GM12865 (cell line): ENCODE results near the gene LMX1B.

Experiments
- DNase-seq: peaks from one replicate; pipeline ENCODE4 v3.0.0; 2010; ENCODE audit warnings: low read depth
- H3K4me3 ChIP-seq: 2 replicates; pipeline ENCODE4 v1.5.1; 2011; ENCODE audit warnings: mild to moderate bottlenecking, low read depth, low read length, control low read depth
- TF ChIP-seq, protein P1 (sequence below): IDR thresholded peaks from 2 replicates; pipeline ENCODE4 v1.5.1; 2011; ENCODE audit warnings: low read length, control low read depth, low read depth, inconsistent platforms; ENCODE audit not compliant: insufficient read depth; ENCODE audit errors: missing control alignments

LMX1B gene

DNA sequence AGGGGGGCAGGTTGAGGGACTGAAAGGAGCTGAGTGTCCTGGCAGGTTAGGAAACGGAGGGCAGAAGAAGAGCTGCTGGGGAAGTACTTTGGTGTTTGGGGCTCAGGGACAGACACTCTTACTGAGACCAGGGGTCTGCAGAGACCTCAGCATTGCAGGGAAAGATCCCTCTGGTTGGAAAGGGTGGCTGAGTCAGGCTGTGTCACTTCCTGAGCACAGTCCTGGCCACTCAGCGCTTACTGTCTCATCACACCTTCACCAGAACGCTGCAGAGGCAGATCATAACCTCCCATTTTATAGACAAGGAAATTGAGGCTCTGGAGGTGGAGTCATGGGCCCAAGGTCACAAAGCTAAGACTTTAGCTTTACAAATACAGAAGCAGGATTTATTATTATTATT lies 54.3 kb downstream of the LMX1B start:
- TF ChIP-seq, protein P1, sequence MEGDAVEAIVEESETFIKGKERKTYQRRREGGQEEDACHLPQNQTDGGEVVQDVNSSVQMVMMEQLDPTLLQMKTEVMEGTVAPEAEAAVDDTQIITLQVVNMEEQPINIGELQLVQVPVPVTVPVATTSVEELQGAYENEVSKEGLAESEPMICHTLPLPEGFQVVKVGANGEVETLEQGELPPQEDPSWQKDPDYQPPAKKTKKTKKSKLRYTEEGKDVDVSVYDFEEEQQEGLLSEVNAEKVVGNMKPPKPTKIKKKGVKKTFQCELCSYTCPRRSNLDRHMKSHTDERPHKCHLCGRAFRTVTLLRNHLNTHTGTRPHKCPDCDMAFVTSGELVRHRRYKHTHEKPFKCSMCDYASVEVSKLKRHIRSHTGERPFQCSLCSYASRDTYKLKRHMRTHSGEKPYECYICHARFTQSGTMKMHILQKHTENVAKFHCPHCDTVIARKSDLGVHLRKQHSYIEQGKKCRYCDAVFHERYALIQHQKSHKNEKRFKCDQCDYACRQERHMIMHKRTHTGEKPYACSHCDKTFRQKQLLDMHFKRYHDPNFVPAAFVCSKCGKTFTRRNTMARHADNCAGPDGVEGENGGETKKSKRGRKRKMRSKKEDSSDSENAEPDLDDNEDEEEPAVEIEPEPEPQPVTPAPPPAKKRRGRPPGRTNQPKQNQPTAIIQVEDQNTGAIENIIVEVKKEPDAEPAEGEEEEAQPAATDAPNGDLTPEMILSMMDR: no peak
- no peak for DNase-seq
- H3K4me3 ChIP-seq: no peak overlapping the region

DNA sequence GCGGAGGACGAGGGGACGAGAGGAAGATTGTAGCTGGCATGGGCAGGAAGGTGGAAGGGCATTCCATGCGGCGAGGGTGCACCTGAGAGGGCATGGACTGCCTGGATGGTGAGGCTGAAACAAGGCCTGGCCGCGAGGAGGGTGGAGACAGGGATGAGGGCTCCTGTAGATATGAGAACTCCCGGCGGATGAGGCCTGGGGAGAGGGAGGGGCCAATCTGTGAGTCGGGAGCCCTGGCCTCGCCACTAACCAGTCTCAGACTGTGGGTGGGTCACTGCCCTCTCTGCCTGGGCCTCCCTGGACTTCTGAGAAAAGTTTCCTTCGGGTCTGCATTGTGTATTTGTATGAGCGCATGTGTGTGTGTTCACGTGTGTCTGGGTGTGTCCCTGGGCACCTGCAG lies 55.4 kb downstream of the LMX1B start:
- H3K4me3 ChIP-seq: no peak overlapping the region
- DNase-seq: no peak
- TF ChIP-seq, protein P1: no peak

DNA sequence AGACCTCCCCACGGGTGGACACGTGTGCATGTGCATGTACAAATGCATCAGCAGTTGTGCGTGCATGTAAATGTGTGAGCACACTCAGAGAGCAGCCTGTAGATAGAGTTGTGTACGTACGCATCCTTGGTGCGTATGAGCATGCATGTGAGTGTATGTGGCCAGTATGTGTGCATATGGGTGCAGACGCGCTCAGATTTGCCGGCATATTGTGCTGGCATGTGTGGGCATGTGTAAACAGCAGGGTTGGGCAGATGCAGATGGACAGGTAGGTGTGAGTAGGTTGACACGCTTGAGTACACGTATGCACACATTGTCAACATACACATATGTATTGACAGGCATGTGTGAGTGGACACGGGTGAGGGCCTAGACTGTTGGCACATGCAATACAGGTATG lies 56.5 kb downstream of the LMX1B start:
- TF ChIP-seq, protein P1: no peak
- no peak for DNase-seq
- H3K4me3 ChIP-seq: no peak overlapping the region

DNA sequence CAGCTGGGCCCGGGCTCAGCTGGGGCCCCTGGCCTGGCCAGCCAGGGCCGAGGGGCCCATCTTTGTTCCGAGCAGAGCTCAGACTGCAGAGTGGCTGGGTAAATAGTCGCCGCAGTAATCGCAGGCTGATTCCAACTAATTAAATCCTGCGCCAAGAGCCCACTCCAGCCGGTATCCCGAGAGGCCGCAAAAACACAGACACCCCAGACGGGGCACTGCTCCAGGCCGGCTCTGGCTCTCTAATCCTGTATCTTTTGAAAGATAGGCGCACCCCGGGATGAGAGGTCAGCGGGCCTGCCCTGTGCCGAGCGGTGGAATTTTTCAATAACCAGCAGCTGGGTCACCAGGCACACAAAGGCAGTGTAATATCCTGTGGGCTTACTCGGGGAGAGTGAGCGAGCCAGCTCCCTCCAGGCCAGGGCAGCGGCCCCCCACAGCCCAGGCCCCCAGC lies 57.7 kb downstream of the LMX1B start:
- no peak overlapping the region for H3K4me3 ChIP-seq
- TF ChIP-seq, protein P1: no peak
- no peak for DNase-seq

DNA sequence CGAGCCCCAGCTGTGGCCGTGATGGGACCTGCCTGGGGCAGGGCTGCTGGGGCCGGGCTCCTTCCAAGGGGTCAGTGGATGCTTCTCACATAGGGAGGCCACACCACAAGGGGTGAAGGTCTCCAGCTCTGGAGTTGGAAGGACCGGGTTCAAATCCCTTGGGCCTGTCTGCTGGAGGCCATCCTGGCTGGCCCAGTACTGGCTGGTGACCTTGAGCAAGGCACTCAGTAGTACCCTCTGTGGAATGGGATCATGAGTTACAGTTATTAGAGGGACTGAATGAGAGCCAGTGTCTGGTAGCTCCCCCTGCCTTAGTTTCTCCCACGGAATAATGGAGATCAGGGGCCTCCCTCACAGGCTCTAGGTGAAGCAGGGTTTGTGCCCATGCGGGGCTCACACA lies 58.3 kb downstream of the LMX1B start:
- no peak overlapping the region for H3K4me3 ChIP-seq
- TF ChIP-seq, protein P1: no peak
- DNase-seq: no peak

DNA sequence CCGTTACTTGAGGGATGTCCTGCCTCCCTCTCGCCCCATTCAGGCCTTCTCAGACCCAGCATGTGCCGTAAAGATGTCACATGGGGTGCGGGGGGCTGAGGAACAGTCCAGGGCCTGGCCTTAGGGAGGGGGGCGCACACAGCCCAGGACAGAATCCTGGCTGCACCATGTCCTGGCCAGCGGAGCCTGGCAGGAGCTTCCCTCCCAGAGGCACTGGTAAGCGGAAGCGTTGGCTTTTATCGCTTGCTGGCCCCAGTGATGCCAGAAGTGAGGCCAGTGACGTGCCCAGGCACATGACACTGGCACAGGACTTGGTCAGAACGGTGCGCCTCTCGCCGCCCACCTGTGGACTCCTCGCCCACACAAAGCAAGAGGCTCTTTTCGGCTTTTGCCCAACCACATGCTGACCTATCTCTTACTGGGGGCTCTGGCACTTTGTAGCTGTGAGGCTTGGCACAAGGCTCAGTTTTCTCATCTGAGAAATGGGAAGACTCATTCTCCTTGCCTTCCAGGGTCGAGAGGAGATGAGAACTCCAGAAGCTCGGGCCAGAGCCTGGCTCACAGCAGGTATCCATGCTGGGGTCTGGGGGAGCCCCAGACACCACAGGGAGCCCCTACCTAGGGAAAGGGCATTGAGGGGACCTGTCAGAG lies 59.0 kb downstream of the LMX1B start:
- no peak for DNase-seq
- no peak overlapping the region for H3K4me3 ChIP-seq
- TF ChIP-seq, protein P1: no peak
